RWPE1 (cell line): ENCODE measurements around the gene LRRC74B.

Source experiments
- CTCF ChIA-PET: fragments of 350-600 bp; sonication (Branson Sonifier 250); formaldehyde crosslinking; extraction: SDS; loops from one replicate; lab custom pipeline; 2021; lab: Yijun Ruan, JAX
- POLR2A ChIA-PET: fragments of 400-600 bp; formaldehyde crosslinking; extraction: SDS; loops from one replicate; lab custom pipeline; 2020; ENCODE audit warnings: antibody characterized with exemption; ENCODE audit not compliant: low non-redundant PET; lab: Yijun Ruan, JAX
- DNase-seq: peaks from one replicate; pipeline ENCODE4 v3.0.0; 2012; ENCODE audit warnings: low spot score
- H3K27ac ChIP-seq: fragments of 450-650 bp; 2 replicates; pipeline ENCODE4 v1.5.1; 2017
- CTCF ChIP-seq: fragments of 450-650 bp; conservative IDR thresholded peaks from 2 replicates; pipeline ENCODE4 v1.5.1; 2017; ENCODE audit warnings: low read depth, mild to moderate bottlenecking

LRRC74B gene

GRCh38 chr22:21108379-21109115, 62.8 kb downstream of the LRRC74B start:
- H3K27ac ChIP-seq, result no peak overlapping the region
- TF ChIP-seq CTCF, result no peak
- CTCF ChIA-PET, result no interaction called here
- DNase-seq, result no peak
- POLR2A ChIA-PET, result no interaction called here
